Epithelial cell of umbilical artery (primary cell): Measurements from ENCODE around the gene KRTAP19-7. TPM values are rescaled to one million over a fixed set of nuclear protein-coding genes. Genes with fewer than 3 reads are reported as not detected.

Experiments
- total RNA-seq: library from RNA; depleted of rRNA; stranded (reverse); fragments of >200 nt; gene quantifications from 2 replicates; pipeline ENCODE4 v1.2.3, GENCODE V29; 2014

KRTAP19-7 gene, protein sequence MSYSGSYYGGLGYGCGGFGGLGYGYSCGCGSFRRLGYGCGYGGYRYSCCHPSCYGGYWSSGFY
- not detected in 2 replicates for total RNA-seq

DNA sequence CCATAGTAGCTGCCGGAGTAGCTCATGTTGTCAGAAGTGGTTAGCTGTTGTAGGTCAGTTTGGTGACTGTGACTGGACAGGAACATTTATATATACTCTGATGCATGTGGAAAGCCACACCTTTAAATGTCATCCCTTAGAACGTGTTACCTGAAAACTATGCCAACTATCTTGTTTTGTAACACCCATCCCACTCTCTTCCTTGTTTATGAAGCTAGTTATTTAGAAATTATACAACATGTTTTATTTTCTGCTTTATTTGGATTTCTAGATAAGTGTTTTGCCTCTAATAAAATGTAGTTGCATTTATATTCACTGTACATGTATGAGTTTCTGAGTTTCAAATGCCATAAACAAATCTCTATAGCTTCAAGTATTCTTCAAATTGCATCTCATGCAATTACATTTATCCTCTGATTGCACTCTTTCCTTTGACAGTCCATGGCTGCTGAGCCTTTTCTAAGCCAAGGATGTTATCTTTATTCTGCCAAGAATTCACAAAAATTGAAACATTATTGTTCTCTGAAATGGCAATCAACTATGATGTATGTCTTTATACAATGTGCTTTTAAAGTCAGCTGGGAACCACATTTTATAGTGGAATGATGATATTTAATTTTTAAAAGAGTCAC, at the start of gene KRTAP19-7:
Gene KRTAP19-7 (minus strand): TSS at position 51 of the 632 bp plus-strand sequence. CDS start 25 bp downstream, at position 26.

GRCh38 chr21:30600787-30601186, 39.7 kb upstream of the KRTAP19-7 start, which contains the start of gene KRTAP22-1:
Gene KRTAP22-1 (plus strand): TSS chr21:30601087.

GRCh38 chr21:30598802-30599201, 37.7 kb upstream of the KRTAP19-7 start, which contains the start of gene KRTAP6-2:
Gene KRTAP6-2 (minus strand): TSS chr21:30598902. CDS start chr21:30598874, 28 bp downstream.

GRCh38 chr21:30592140-30592539, 31.0 kb upstream of the KRTAP19-7 start, which contains the start of gene KRTAP6-3:
Gene KRTAP6-3 (plus strand): TSS chr21:30592440. CDS start chr21:30592446, 6 bp downstream.

GRCh38 chr21:30590297-30590696, 29.2 kb upstream of the KRTAP19-7 start, which contains the start of gene KRTAP22-2:
Gene KRTAP22-2 (minus strand): TSS chr21:30590397.

GRCh38 chr21:30541764-30542163, 19.4 kb downstream of the KRTAP19-7 start, which contains the start of gene KRTAP19-6:
Gene KRTAP19-6 (minus strand): TSS chr21:30541864. CDS start chr21:30541833, 31 bp downstream.

Other genes with a start within 250 kb of the KRTAP19-7 start
- gene KRTAP26-1, start 241.0 kb downstream of the KRTAP19-7 start, total RNA-seq: not detected in 2 replicates
- not detected in 2 replicates for gene KRTAP27-1, start 223.6 kb downstream of the KRTAP19-7 start, total RNA-seq
- not detected in 2 replicates for gene KRTAP23-1, start 212.7 kb downstream of the KRTAP19-7 start, total RNA-seq
- gene KRTAP13-2, start 189.0 kb downstream of the KRTAP19-7 start, total RNA-seq: not detected in 2 replicates
- gene KRTAP13-1, start 165.3 kb downstream of the KRTAP19-7 start, total RNA-seq: not detected in 2 replicates
- not detected in 2 replicates for gene KRTAP13-3, start 135.4 kb downstream of the KRTAP19-7 start, total RNA-seq
- gene KRTAP13-4, start 131.1 kb downstream of the KRTAP19-7 start, total RNA-seq: not detected in 2 replicates
- not detected in 2 replicates for gene KRTAP15-1, start 121.0 kb downstream of the KRTAP19-7 start, total RNA-seq
- not detected in 2 replicates for gene KRTAP19-1, start 80.9 kb downstream of the KRTAP19-7 start, total RNA-seq
- not detected in 2 replicates for gene KRTAP19-2, start 73.9 kb downstream of the KRTAP19-7 start, total RNA-seq
- gene KRTAP19-3, start 69.3 kb downstream of the KRTAP19-7 start, total RNA-seq: not detected in 2 replicates
- not detected in 2 replicates for gene KRTAP19-4, start 64.1 kb downstream of the KRTAP19-7 start, total RNA-seq
- not detected in 2 replicates for gene KRTAP19-5, start 59.2 kb downstream of the KRTAP19-7 start, total RNA-seq
- not detected in 2 replicates for gene KRTAP19-6, start 19.4 kb downstream of the KRTAP19-7 start, total RNA-seq
- gene KRTAP22-2, start 29.1 kb upstream of the KRTAP19-7 start, total RNA-seq: not detected in 2 replicates
- not detected in 2 replicates for gene KRTAP6-3, start 31.1 kb upstream of the KRTAP19-7 start, total RNA-seq
- not detected in 2 replicates for gene KRTAP6-2, start 37.6 kb upstream of the KRTAP19-7 start, total RNA-seq
- not detected in 2 replicates for gene KRTAP22-1, start 39.8 kb upstream of the KRTAP19-7 start, total RNA-seq
- not detected in 2 replicates for gene KRTAP6-1, start 52.6 kb upstream of the KRTAP19-7 start, total RNA-seq
- gene KRTAP20-1, start 55.1 kb upstream of the KRTAP19-7 start, total RNA-seq: not detected in 2 replicates
- gene KRTAP20-4, start 59.3 kb upstream of the KRTAP19-7 start, total RNA-seq: not detected in 2 replicates
- gene KRTAP20-2, start 73.9 kb upstream of the KRTAP19-7 start, total RNA-seq: not detected in 2 replicates
- gene KRTAP20-3, start 81.5 kb upstream of the KRTAP19-7 start, total RNA-seq: not detected in 2 replicates
- gene KRTAP21-3, start 157.5 kb upstream of the KRTAP19-7 start, total RNA-seq: not detected in 2 replicates
- gene KRTAP21-2, start 185.9 kb upstream of the KRTAP19-7 start, total RNA-seq: not detected in 2 replicates
- not detected in 2 replicates for gene KRTAP21-1, start 194.1 kb upstream of the KRTAP19-7 start, total RNA-seq